ENCODE data around the gene PGS1.

PGS1 gene

DNA sequence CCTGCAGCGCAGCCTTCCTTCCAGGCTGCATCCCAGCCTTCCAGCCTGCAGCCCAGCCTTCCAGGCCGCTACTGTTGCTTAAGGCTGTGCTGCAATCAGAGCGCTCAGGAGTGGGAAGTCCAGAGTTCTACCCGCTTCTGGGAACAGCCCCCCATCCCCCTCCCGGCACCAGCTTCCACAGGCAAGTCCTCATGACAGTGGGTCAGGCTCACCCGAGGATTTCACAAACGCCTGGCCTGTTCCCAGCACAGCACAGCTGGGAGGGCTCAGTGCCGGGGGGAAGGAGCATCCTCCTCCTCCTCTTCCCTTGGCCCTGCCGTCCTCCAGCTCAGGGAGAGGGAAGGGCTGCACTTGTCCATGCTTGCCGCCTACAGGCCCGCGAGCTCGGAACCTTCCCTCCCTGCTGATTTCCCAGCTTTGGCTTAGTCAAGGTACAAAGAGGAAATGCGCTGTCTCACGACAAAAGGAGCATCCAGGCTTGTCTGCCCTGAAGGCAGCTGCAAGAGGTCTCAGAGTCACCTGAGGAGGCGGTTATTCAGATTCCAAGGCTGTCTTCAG, 26.9 kb upstream of the PGS1 start:
- TF ChIP-seq MYC (IDR thresholded peaks at IDR 0.05; ENCODE audit: low read depth, low read length): no peak
- TF ChIP-seq, protein P1, sequence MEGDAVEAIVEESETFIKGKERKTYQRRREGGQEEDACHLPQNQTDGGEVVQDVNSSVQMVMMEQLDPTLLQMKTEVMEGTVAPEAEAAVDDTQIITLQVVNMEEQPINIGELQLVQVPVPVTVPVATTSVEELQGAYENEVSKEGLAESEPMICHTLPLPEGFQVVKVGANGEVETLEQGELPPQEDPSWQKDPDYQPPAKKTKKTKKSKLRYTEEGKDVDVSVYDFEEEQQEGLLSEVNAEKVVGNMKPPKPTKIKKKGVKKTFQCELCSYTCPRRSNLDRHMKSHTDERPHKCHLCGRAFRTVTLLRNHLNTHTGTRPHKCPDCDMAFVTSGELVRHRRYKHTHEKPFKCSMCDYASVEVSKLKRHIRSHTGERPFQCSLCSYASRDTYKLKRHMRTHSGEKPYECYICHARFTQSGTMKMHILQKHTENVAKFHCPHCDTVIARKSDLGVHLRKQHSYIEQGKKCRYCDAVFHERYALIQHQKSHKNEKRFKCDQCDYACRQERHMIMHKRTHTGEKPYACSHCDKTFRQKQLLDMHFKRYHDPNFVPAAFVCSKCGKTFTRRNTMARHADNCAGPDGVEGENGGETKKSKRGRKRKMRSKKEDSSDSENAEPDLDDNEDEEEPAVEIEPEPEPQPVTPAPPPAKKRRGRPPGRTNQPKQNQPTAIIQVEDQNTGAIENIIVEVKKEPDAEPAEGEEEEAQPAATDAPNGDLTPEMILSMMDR (IDR thresholded peaks at IDR 0.05; ENCODE audit: low read depth, low read length): no peak
- TF ChIP-seq POLR2A (IDR thresholded peaks at IDR 0.05; ENCODE audit: extremely low read depth, insufficient read length): no peak
- TF ChIP-seq, protein P2, sequence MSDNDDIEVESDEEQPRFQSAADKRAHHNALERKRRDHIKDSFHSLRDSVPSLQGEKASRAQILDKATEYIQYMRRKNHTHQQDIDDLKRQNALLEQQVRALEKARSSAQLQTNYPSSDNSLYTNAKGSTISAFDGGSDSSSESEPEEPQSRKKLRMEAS (IDR thresholded peaks at IDR 0.05; ENCODE audit: low read depth, low read length): no peak
- no peak for DNase-seq (ENCODE audit: low read depth)
- H3K4me3 ChIP-seq (ENCODE audit: low read depth, low read length): no peak overlapping the region

DNA sequence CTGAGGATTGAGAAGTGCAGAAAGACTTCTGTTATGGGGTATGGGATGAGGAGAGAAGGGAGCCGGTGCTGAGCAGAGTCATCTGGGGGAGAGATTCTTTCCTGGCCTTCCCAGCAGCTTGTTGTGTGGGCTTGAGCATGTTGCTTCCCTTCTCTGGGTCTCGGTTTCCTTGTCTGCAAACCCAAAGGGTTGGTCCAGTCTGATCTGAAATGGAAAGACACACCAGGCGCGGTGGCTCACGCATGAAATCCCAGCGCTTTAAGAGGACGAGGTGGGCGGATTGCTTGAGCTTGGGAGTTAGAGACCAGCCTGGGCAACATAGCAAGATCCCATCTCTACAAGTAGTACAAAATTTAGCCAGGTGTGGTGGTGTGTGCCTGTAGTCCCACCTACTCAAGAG, 24.6 kb upstream of the PGS1 start:
- no peak for DNase-seq (ENCODE audit: low read depth)
- TF ChIP-seq, protein P2 (IDR thresholded peaks at IDR 0.05; ENCODE audit: low read depth, low read length): no peak
- TF ChIP-seq POLR2A (IDR thresholded peaks at IDR 0.05; ENCODE audit: extremely low read depth, insufficient read length) (no peak), MYC (IDR thresholded peaks at IDR 0.05; ENCODE audit: low read depth, low read length) (no peak)
- TF ChIP-seq, protein P1 (IDR thresholded peaks at IDR 0.05; ENCODE audit: low read depth, low read length): no peak
- no peak overlapping the region for H3K4me3 ChIP-seq (ENCODE audit: low read depth, low read length)

DNA sequence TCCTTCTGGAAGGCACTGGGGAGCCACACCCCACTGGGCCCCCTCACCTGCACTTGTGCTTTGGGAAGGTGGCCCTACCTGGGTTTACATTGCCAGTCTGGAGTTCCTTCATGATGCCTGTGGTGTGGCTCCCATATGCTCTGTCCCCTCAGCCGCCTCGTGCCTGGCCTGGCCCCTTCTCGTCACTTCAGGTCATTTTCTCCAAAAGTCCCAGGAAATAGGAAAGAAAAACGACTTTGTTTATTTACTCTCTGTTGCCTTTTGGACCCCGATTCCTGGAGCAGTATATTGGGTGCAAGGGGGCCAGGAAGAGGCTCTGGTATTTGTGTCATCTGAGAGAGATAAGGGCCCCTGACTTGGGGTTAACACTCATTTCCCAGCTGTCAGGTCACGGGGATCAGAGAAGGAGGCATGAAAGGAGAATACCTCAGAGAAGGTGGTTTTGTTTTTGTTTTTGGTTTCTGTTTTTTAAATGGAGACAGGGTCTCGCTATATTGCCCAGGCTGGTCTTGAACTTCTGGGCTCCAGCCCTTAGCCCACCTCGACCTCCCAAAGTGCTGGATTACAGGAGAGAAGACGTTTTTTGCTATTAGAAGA, 23.3 kb upstream of the PGS1 start:
- H3K4me3 ChIP-seq (ENCODE audit: low read depth, low read length): no peak overlapping the region
- TF ChIP-seq, protein P1 (IDR thresholded peaks at IDR 0.05; ENCODE audit: low read depth, low read length): no peak
- no peak for DNase-seq (ENCODE audit: low read depth)

DNA sequence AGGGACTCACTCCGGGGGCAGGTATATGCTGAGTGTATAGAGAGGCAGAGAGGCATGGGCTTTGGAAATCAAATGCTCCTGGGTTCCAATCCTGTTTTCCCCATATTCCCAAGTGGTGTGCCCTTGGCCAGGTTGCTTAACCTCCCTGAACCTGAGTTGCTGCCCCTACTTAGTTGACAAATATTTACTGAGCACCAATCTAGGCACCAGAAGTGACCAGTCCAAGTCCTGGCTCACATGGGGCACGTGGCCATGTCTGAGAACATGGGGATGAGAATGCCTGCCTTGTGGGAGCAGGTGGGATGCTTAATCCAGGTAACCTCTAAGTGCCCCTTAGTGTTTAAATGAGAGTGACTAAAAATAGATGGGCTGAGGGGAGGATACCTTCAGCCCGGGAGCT, 22.7 kb upstream of the PGS1 start:
- no peak overlapping the region for H3K4me3 ChIP-seq (ENCODE audit: low read depth, low read length)
- no peak for DNase-seq (ENCODE audit: low read depth)
- TF ChIP-seq, protein P2 (IDR thresholded peaks at IDR 0.05; ENCODE audit: low read depth, low read length): no peak
- no peak for TF ChIP-seq MYC (IDR thresholded peaks at IDR 0.05; ENCODE audit: low read depth, low read length)
- TF ChIP-seq POLR2A (IDR thresholded peaks at IDR 0.05; ENCODE audit: extremely low read depth, insufficient read length): no peak
- TF ChIP-seq, protein P1 (IDR thresholded peaks at IDR 0.05; ENCODE audit: low read depth, low read length): no peak

DNA sequence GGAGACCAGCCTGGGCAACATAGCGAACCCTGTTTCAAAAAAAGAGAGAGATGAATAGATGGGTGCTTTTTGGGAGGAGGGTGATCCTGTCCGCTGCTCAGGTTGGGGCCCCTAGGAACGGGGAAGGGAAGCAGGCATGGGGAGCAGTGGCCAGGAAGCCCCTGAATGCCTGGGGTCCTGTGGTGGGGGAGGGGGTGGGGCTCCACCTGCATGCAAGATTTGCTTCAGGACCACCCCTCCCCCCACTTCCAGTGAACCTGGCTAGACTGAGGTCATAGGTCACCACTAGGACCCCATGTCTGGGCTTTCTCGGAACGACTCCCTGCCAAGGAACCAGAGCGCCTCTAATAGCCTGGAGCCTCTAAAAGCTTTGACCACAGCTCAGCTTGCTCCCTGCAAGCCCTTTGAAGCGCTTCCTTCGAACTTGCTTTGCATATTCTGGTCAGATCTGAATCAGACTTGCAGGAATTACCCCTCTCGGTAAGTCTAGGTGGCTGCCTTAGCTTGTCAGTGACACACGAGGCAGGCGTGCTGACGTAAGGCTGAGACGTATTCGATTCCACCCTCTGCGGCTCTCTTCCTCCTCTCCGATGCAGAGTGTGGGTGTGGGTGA, 22.2 kb upstream of the PGS1 start:
- H3K4me3 ChIP-seq (ENCODE audit: low read depth, low read length): peak overlapping the region; percentile 4
- TF ChIP-seq, protein P1 (IDR thresholded peaks at IDR 0.05; ENCODE audit: low read depth, low read length): no peak
- TF ChIP-seq MYC (IDR thresholded peaks at IDR 0.05; ENCODE audit: low read depth, low read length): peak; percentile 72
- TF ChIP-seq POLR2A (IDR thresholded peaks at IDR 0.05; ENCODE audit: extremely low read depth, insufficient read length): no peak
- TF ChIP-seq, protein P2 (IDR thresholded peaks at IDR 0.05; ENCODE audit: low read depth, low read length): peak; percentile 77
- DNase-seq (ENCODE audit: low read depth): peak; percentile 91
